Subcutaneous adipose tissue (tissue), 4 donors: ENCODE measurements around the gene FNBP1L. TPM values are rescaled to one million over a fixed set of nuclear protein-coding genes. Genes with fewer than 3 reads are reported as not detected.

Source experiments
- total RNA-seq, 4 donors: library from RNA; depleted of rRNA; stranded (reverse); fragments of >200 nt; gene quantifications; one replicate each; pipeline ENCODE4 v1.1.0, GENCODE V29; 2016
- TF ChIP-seq, protein P1 (sequence below): fragments of 450-650 bp; IDR thresholded peaks from one replicate; pipeline ENCODE4 v1.5.1; 2016; ENCODE audit warnings: low read depth, mild to moderate bottlenecking, control low read depth, antibody characterized with exemption, moderate library complexity

FNBP1L gene
- total RNA-seq, 4 donors from 2014 or later = 30.1 to 53.1 (median 38.6) TPM

GRCh38 chr1:93501399-93501798 lies 53.5 kb downstream of the FNBP1L start:
- TF ChIP-seq, protein P1, sequence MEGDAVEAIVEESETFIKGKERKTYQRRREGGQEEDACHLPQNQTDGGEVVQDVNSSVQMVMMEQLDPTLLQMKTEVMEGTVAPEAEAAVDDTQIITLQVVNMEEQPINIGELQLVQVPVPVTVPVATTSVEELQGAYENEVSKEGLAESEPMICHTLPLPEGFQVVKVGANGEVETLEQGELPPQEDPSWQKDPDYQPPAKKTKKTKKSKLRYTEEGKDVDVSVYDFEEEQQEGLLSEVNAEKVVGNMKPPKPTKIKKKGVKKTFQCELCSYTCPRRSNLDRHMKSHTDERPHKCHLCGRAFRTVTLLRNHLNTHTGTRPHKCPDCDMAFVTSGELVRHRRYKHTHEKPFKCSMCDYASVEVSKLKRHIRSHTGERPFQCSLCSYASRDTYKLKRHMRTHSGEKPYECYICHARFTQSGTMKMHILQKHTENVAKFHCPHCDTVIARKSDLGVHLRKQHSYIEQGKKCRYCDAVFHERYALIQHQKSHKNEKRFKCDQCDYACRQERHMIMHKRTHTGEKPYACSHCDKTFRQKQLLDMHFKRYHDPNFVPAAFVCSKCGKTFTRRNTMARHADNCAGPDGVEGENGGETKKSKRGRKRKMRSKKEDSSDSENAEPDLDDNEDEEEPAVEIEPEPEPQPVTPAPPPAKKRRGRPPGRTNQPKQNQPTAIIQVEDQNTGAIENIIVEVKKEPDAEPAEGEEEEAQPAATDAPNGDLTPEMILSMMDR = no peak

- TF ChIP-seq, protein P1 = no peak
Observed at GRCh38 chr1:93501829-93502369, 54.0 kb downstream of the FNBP1L start.

- TF ChIP-seq, protein P1 = no peak
Observed at GRCh38 chr1:93502571-93502970, 54.7 kb downstream of the FNBP1L start.

DNA sequence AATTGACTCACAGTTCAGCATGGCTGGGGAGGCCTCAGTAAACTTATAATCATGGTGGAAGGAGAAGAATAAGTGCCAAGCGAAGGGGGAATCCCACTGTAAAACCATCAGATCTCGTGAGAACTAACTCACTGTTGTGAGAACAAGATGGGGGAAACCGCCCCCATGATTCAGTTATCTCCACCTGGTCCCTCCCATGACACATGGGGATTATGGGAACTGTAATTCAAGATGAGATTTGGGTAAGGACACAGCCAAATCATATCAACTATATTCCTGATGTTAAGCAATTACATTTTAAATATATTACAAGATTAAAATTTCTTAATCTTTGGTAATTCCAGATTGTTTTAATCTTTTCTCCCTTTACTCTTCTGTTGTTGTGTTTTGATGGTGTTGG lies 55.2 kb downstream of the FNBP1L start:
- TF ChIP-seq, protein P1 = no peak

- TF ChIP-seq, protein P1 = no peak
Observed at GRCh38 chr1:93503816-93504215, 55.9 kb downstream of the FNBP1L start.

- TF ChIP-seq, protein P1 = no peak
Observed at GRCh38 chr1:93504247-93505033, 56.5 kb downstream of the FNBP1L start.

DNA sequence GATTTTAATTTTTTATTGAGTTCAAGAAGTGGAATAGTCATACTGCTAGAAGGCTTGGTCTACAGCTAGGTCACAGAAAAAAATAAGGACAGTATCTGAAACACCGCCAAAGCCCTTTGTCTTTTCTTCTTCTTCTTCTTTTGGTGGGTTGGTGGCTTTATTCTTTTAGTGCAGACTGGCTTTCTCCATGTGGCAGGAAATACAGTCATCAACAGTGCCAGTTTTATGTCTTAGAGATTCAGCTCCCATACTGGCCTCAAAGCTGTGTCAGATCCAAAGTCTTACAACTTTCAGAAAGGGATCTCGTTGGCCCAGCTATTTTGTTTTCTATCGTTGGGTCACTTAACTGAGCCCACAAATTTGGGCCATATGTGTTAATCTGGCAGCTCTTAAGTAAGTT lies 58.2 kb downstream of the FNBP1L start:
- TF ChIP-seq, protein P1 = no peak
